ENCODE results near the gene ANXA4.

Gene ANXA4

GRCh38 chr2:69837533-69837932 lies 95.6 kb downstream of the ANXA4 start:
- H3K4me3 ChIP-seq (ENCODE audit: low read depth, low read length): no peak overlapping the region
- TF ChIP-seq, protein P1, sequence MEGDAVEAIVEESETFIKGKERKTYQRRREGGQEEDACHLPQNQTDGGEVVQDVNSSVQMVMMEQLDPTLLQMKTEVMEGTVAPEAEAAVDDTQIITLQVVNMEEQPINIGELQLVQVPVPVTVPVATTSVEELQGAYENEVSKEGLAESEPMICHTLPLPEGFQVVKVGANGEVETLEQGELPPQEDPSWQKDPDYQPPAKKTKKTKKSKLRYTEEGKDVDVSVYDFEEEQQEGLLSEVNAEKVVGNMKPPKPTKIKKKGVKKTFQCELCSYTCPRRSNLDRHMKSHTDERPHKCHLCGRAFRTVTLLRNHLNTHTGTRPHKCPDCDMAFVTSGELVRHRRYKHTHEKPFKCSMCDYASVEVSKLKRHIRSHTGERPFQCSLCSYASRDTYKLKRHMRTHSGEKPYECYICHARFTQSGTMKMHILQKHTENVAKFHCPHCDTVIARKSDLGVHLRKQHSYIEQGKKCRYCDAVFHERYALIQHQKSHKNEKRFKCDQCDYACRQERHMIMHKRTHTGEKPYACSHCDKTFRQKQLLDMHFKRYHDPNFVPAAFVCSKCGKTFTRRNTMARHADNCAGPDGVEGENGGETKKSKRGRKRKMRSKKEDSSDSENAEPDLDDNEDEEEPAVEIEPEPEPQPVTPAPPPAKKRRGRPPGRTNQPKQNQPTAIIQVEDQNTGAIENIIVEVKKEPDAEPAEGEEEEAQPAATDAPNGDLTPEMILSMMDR (IDR thresholded peaks at IDR 0.05; ENCODE audit: low read depth, low read length): no peak

- no peak overlapping the region for H3K4me3 ChIP-seq (ENCODE audit: low read depth, low read length)
- TF ChIP-seq, protein P1 (IDR thresholded peaks at IDR 0.05; ENCODE audit: low read depth, low read length): no peak
Measured at GRCh38 chr2:69843993-69844392, 102.1 kb downstream of the ANXA4 start.

GRCh38 chr2:69844560-69844959 lies 102.6 kb downstream of the ANXA4 start:
- no peak overlapping the region for H3K4me3 ChIP-seq (ENCODE audit: low read depth, low read length)
- TF ChIP-seq, protein P1 (IDR thresholded peaks at IDR 0.05; ENCODE audit: low read depth, low read length): no peak

GRCh38 chr2:69846182-69847067 lies 104.5 kb downstream of the ANXA4 start:
- TF ChIP-seq, protein P1 (IDR thresholded peaks at IDR 0.05; ENCODE audit: low read depth, low read length): no peak
- H3K4me3 ChIP-seq (ENCODE audit: low read depth, low read length): no peak overlapping the region

DNA sequence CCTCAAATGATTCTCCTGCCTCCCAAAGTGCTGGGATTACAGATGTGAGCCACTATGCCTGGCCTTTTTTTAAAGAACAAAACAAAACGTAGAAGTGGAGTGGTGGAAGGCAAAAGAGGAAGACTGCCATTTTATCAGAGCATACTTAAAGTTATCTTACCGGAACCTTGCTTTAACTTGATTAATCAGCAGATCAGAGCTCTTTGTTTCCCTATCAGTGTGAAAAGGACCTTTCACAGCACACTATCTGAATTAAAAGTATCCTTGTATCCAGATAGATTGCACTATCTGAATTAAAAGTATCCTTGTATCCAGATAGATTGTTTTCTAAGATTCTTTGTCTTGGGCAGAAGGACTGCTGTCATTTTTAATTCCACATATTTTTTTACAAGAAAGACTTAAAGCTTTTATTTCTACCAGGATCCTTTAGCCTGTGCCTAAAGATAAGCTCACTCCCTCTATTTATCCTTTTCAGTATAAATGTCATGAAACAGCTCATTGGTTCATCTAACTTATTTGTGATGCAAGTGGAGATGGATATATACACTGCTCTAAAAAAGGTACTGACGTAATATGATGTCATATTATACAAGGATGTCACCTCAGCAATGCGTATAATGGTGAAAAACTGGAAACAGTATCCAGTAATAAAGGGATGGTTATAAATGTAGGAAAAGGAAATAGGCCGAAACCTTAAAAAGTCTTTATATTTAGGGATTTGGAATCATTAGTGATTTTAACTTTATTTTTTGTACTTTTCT lies 105.3 kb downstream of the ANXA4 start:
- TF ChIP-seq, protein P1 (IDR thresholded peaks at IDR 0.05; ENCODE audit: low read depth, low read length): no peak
- H3K4me3 ChIP-seq (ENCODE audit: low read depth, low read length): no peak overlapping the region

DNA sequence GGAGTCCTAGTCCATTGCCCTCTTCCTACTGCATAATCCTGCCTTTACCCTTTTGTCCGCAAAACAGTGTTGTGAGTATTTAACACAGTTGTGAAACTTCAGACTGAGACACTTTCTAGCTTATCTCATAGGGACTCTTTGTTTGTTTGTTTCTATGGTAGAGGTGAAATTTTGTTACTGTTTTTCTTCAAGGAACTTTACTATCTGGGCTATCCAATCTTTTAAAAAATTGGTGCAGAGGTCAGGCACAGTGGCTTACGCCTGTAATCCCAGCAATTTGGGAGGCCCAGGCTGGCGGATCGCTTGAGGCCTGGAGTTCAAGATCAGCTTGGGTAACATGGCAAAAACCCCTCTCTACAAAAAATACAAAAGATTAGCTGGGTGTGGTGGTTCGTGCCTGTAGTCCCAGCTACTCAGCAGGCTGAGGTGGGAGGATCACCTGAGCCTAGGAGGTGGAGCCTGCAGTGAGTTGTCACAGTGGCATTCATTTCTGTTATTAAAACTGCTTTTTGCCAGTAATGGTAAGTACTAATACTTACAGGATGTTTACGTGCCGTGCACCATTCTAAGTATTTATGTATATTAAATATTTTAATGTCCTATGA lies 106.4 kb downstream of the ANXA4 start:
- H3K4me3 ChIP-seq (ENCODE audit: low read depth, low read length): no peak overlapping the region
- TF ChIP-seq, protein P1 (IDR thresholded peaks at IDR 0.05; ENCODE audit: low read depth, low read length): no peak
